H1 (cell line): ENCODE data around the gene ATL3. TPM values are rescaled to one million over a fixed set of nuclear protein-coding genes. Genes with fewer than 3 reads are reported as not detected.

Experiments used
- GABPA ChIP-seq: IDR thresholded peaks from 2 replicates; pipeline ENCODE4 v1.6.1; 2011; ENCODE audit warnings: mild to moderate bottlenecking, low read length, moderate library complexity, borderline replicate concordance; ENCODE audit not compliant: insufficient read depth
- TAF7 ChIP-seq: optimal IDR thresholded peaks from 2 replicates; pipeline ENCODE3; 2011; ENCODE audit warnings: low read depth, mild to moderate bottlenecking, inconsistent platforms, low read length, moderate library complexity, borderline replicate concordance
- polyA plus RNA-seq, 7 experiments: library from polyadenylated mRNA; depleted of rRNA in 3 of 7; stranded (reverse) in 5 of 7; unstranded in 2 of 7; fragments of >200 nt in 5 of 7; fragments of 200-250 nt in 2 of 7; gene quantifications; 1 replicate in 5 of 7; 2 replicates in 1 of 7; 4 replicates in 1 of 7; pipeline versions ENCODE4 v1.2.1 to v1.2.3, GENCODE V29; 2011 to 2013; ENCODE audit warnings: missing spikeins in 2 of 7, mixed read lengths in 2 of 7
- total RNA-seq: library from RNA; stranded (reverse); fragmentation: NEBNext Ultra II Directional; extraction: Animal tissue kit (Norgen Biotek cat#: 25700); gene quantifications from 2 replicates; pipeline ENCODE4 v1.2.1, GENCODE V29; 2021
- TF ChIP-seq, protein P1 (sequence below), 3 experiments: IDR thresholded peaks; 1 replicate in 2 of 3; 2 replicates in 1 of 3; pipeline versions ENCODE4 v1.5.1 to v1.6.1; 2011; ENCODE audit warnings: low read length in 3 of 3, mild to moderate bottlenecking in 3 of 3, inconsistent platforms in 2 of 3, low read depth in 1 of 3, moderate library complexity in 1 of 3; ENCODE audit not compliant: insufficient read depth in 1 of 3; ENCODE audit errors: control extremely low read depth in 1 of 3

The ATL3 gene
- total and polyA plus RNA-seq, 2 of the 8 experiments (the other 6 are each of a cell fraction or from before 2014, with no cell fraction given), result 7.8 to 24.5 TPM

DNA sequence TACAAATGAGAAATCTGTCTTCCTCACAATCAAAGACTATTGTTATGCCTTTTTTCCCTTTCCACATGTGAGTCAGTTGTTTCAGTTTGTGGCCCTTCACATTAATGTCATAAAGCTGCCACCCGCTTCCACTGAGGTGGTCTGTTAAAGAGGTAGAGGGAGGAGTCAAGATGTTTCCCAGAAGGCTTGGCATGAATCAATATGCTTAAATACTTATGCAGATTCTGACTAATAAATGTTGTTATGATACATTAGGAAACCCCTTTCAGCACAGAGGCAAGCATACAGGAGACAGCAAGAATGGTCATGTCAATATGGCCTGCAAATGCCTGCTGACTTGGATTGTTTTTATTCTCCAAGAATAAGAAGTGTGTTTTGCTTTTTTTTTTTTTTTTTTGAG lies 16.7 kb upstream of the ATL3 start (continued):
- TF ChIP-seq, protein P1, sequence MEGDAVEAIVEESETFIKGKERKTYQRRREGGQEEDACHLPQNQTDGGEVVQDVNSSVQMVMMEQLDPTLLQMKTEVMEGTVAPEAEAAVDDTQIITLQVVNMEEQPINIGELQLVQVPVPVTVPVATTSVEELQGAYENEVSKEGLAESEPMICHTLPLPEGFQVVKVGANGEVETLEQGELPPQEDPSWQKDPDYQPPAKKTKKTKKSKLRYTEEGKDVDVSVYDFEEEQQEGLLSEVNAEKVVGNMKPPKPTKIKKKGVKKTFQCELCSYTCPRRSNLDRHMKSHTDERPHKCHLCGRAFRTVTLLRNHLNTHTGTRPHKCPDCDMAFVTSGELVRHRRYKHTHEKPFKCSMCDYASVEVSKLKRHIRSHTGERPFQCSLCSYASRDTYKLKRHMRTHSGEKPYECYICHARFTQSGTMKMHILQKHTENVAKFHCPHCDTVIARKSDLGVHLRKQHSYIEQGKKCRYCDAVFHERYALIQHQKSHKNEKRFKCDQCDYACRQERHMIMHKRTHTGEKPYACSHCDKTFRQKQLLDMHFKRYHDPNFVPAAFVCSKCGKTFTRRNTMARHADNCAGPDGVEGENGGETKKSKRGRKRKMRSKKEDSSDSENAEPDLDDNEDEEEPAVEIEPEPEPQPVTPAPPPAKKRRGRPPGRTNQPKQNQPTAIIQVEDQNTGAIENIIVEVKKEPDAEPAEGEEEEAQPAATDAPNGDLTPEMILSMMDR (IDR thresholded peaks at IDR 0.05; ENCODE audit: control extremely low read depth in 1 of 3, insufficient read depth in 1 of 3, low read depth in 1 of 3, low read length in 3 of 3), result no peak
- no peak for TF ChIP-seq GABPA
- no peak for TF ChIP-seq TAF7
- TF ChIP-seq, all 59 proteins: peak for 0
